ENCODE measurements around the gene SMIM13. TPM values are rescaled to one million over a fixed set of nuclear protein-coding genes. Genes with fewer than 3 reads are reported as not detected.

SMIM13 gene
- total RNA-seq, 4 donors from 2014 or later: 5.7 to 33.8 (median 6.7) TPM

GRCh38 chr6:11152581-11152980 lies 58.9 kb downstream of the SMIM13 start:
- Histone ChIP-seq H3K36me3 (no peaks in the 10 kb centered on the region), H3K4me3 (no peak overlapping the region), H3K9me3 (peaks cover 0 to 4% of the 10 kb centered on the region in 2 donors), H3K27me3 (no peaks in the 10 kb centered on the region), H3K4me1 (no peaks in the 10 kb centered on the region), H3K27ac (no peak overlapping the region)
- in situ Hi-C loops (cut with MboI; ENCODE audit: low pct_ligation_motif_present in 1 of 4, low pct_unique_long_range_greater_than_20kb in 1 of 4, low sequenced_read_pairs in 3 of 4): no loop called here
- no peak for TF ChIP-seq POLR2A (IDR thresholded peaks at IDR 0.05)
- intact Hi-C loops (cut with DNase I; ENCODE audit: low total_unique reads): no loop called here
- DNase-seq: no peak

DNA sequence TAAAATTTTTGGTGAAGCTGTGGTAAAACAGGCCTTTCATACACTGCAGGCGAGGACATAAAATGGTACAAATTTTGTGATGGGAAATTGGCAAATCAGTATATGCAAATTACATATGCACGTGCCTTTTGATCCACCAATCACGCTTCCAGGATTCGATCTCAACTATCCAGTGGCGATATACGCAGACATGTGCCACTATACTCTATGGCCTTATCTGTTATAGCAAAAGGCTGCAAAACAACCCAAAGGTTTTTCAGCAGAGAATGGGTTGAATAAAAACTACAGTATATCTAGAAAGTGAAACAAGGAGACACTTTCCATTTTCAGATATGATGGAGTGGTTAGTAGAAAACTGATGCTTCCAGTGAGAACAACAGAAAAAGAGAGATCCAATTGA lies 59.8 kb downstream of the SMIM13 start:
- Histone ChIP-seq H3K27ac (no peak overlapping the region), H3K36me3 (no peaks in the 10 kb centered on the region), H3K4me3 (no peak overlapping the region), H3K4me1 (no peaks in the 10 kb centered on the region), H3K27me3 (no peaks in the 10 kb centered on the region), H3K9me3 (peaks cover 0 to 4% of the 10 kb centered on the region in 2 donors)
- intact Hi-C loops (cut with DNase I; ENCODE audit: low total_unique reads): no loop called here
- DNase-seq: no peak
- in situ Hi-C loops (cut with MboI; ENCODE audit: low pct_ligation_motif_present in 1 of 4, low pct_unique_long_range_greater_than_20kb in 1 of 4, low sequenced_read_pairs in 3 of 4): no loop called here
- TF ChIP-seq, protein P1, sequence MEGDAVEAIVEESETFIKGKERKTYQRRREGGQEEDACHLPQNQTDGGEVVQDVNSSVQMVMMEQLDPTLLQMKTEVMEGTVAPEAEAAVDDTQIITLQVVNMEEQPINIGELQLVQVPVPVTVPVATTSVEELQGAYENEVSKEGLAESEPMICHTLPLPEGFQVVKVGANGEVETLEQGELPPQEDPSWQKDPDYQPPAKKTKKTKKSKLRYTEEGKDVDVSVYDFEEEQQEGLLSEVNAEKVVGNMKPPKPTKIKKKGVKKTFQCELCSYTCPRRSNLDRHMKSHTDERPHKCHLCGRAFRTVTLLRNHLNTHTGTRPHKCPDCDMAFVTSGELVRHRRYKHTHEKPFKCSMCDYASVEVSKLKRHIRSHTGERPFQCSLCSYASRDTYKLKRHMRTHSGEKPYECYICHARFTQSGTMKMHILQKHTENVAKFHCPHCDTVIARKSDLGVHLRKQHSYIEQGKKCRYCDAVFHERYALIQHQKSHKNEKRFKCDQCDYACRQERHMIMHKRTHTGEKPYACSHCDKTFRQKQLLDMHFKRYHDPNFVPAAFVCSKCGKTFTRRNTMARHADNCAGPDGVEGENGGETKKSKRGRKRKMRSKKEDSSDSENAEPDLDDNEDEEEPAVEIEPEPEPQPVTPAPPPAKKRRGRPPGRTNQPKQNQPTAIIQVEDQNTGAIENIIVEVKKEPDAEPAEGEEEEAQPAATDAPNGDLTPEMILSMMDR (IDR thresholded peaks at IDR 0.05): no peak
- no peak for TF ChIP-seq POLR2AphosphoS5 (IDR thresholded peaks at IDR 0.05)
- TF ChIP-seq EP300 (IDR thresholded peaks at IDR 0.05; ENCODE audit: low read depth): no peak
- TF ChIP-seq POLR2A (IDR thresholded peaks at IDR 0.05): no peak
- WGBS, 2 donors (ENCODE audit: low coverage in 1 of 2): 93 to 99% methylated on average over 6 of the region's 6 CpGs

- H3K4me3 ChIP-seq: no peak overlapping the region
- H3K27me3 ChIP-seq: no peaks in the 10 kb centered on the region
- peaks cover 0 to 4% of the 10 kb centered on the region in 2 donors for H3K9me3 ChIP-seq
- H3K27ac ChIP-seq: no peak overlapping the region
- intact Hi-C loops (cut with DNase I; ENCODE audit: low total_unique reads): no loop called here
- DNase-seq: no peak
- H3K36me3 ChIP-seq: no peaks in the 10 kb centered on the region
- TF ChIP-seq POLR2AphosphoS5 (IDR thresholded peaks at IDR 0.05) (no peak), POLR2A (IDR thresholded peaks at IDR 0.05) (no peak), EP300 (IDR thresholded peaks at IDR 0.05; ENCODE audit: low read depth) (no peak)
- TF ChIP-seq, protein P1 (IDR thresholded peaks at IDR 0.05): no peak
- in situ Hi-C loops (cut with MboI; ENCODE audit: low pct_ligation_motif_present in 1 of 4, low pct_unique_long_range_greater_than_20kb in 1 of 4, low sequenced_read_pairs in 3 of 4): no loop called here
- H3K4me1 ChIP-seq: peaks cover 0 to 5% (median 0%) of the 10 kb centered on the region in 4 donors
Measured at GRCh38 chr6:11155589-11155988, 62.0 kb downstream of the SMIM13 start.

DNA sequence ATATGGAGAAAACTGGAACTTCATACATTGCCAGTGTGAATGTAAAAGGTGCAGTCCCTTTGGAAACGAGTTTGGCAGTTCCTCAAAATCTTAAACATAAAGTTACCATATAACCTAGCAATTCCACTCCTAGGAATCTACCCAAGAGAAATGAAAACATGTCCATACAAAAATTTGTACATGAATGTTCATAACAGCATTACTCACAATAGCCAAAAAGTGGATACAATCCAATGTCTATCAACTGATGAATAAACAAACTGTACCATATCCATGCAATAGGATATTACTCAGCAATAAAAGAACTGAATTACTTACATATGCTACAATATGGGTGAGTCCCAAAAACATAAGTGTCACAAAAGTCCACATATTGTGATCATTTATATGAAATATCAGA lies 66.6 kb downstream of the SMIM13 start:
- in situ Hi-C loops (cut with MboI; ENCODE audit: low pct_ligation_motif_present in 1 of 4, low pct_unique_long_range_greater_than_20kb in 1 of 4, low sequenced_read_pairs in 3 of 4): no loop called here
- Histone ChIP-seq H3K9me3 (peaks cover 0 to 4% of the 10 kb centered on the region in 2 donors), H3K27ac (no peak overlapping the region), H3K27me3 (no peaks in the 10 kb centered on the region), H3K36me3 (no peaks in the 10 kb centered on the region), H3K4me1 (peaks cover 0 to 5% (median 0%) of the 10 kb centered on the region in 4 donors), H3K4me3 (no peak overlapping the region)
- no peak for TF ChIP-seq POLR2A (IDR thresholded peaks at IDR 0.05)
- DNase-seq: no peak
- intact Hi-C loops (cut with DNase I; ENCODE audit: low total_unique reads): no loop called here
- 67 to 93% methylated on average over 1 of the region's 1 CpG for WGBS, 2 donors (ENCODE audit: low coverage in 1 of 2)

- in situ Hi-C loops (cut with MboI; ENCODE audit: low pct_ligation_motif_present in 1 of 4, low pct_unique_long_range_greater_than_20kb in 1 of 4, low sequenced_read_pairs in 3 of 4): no loop called here
Measured at GRCh38 chr6:11161031-11161956, 67.7 kb downstream of the SMIM13 start.

More at GRCh38 chr6:11161031-11161956, 67.7 kb downstream of the SMIM13 start:
- TF ChIP-seq EP300 (IDR thresholded peaks at IDR 0.05; ENCODE audit: low read depth) (no peak), POLR2A (IDR thresholded peaks at IDR 0.05) (no peak), POLR2AphosphoS5 (IDR thresholded peaks at IDR 0.05) (no peak)
- TF ChIP-seq, protein P1 (IDR thresholded peaks at IDR 0.05): no peak
- intact Hi-C loops (cut with DNase I; ENCODE audit: low total_unique reads): no loop called here
- no peak overlapping the region for H3K4me3 ChIP-seq
- DNase-seq: no peak
- no peak overlapping the region for H3K27ac ChIP-seq
- H3K9me3 ChIP-seq: peaks cover 0 to 4% of the 10 kb centered on the region in 2 donors
- H3K27me3 ChIP-seq: no peaks in the 10 kb centered on the region
- no peaks in the 10 kb centered on the region for H3K36me3 ChIP-seq
- peaks cover 0 to 5% (median 0%) of the 10 kb centered on the region in 4 donors for H3K4me1 ChIP-seq
- 70 to 78% methylated on average over 9 of the region's 9 CpGs for WGBS, 2 donors (ENCODE audit: low coverage in 1 of 2)

All from transverse colon (tissue), 4 donors.